ENCODE measurements around the gene TMA16. TPM values are rescaled to one million over a fixed set of nuclear protein-coding genes. Genes with fewer than 3 reads are reported as not detected.
"Not testable (repeated sequence)": the region's sequence is repeated elsewhere in the genome, so short reads cannot be mapped to it uniquely, and the experiment has no call there.

TMA16 gene
- total RNA-seq = 52.5 and 54.1 TPM in 2 replicates

- Mint-ChIP-seq H3K4me1 (peaks cover 43% of the 10 kb centered on the region), H3K9me3 (no peaks in the 10 kb centered on the region), H3K27ac (peak within 1 kb of the TSS; percentile 99), H3K27me3 (no peaks in the 10 kb centered on the region), H3K36me3 (ENCODE audit: low read depth) (peaks cover 26% of the 10 kb centered on the region), H3K4me3 (peak within 1 kb of the TSS; percentile 99)
- peak; percentile 66 for ATAC-seq (ENCODE audit: low read depth)
- DNase-seq = peak; percentile 75
- no peak for TF ChIP-seq CTCF (IDR thresholded peaks at IDR 0.05)
- ChIA-PET POLR2A (interaction anchor here (0.6 to 2.3 kb wide), 36 partner anchors 9 to 1833 kb away, joined by 3 to 51 read pairs (median 6); partner anchors contain the start of genes MSMO1, NAF1 and TRIM61), CTCF (interaction anchor here (0.7 to 2.5 kb wide), 6 partner anchors 10 to 67 kb away, joined by 3 to 24 read pairs (median 7); no protein-coding TSS in a partner anchor)
- intact Hi-C loops (cut with micrococcal nuclease) = loop anchor here (1.0 to 2.0 kb wide), 5 partner anchors 50 to 328 kb away; partner anchors contain the start of gene NAF1
Measured at GRCh38 chr4:163494360-163495241, at the start of gene TMA16. TSS of gene TMA16 (plus strand) at chr4:163494690. CDS start at chr4:163494802, 112 bp downstream.

GRCh38 chr4:163447023-163447422 lies 47.5 kb upstream of the TMA16 start:
- intact Hi-C loops (cut with micrococcal nuclease); H3K36me3 Mint-ChIP-seq (ENCODE audit: low read depth); ATAC-seq (ENCODE audit: low read depth); H3K4me1 Mint-ChIP-seq; H3K27me3 Mint-ChIP-seq; H3K9me3 Mint-ChIP-seq; POLR2A ChIA-PET; H3K27ac Mint-ChIP-seq; H3K4me3 Mint-ChIP-seq; DNase-seq: not testable (repeated sequence)
- CTCF ChIA-PET = interaction anchor here (0.6 kb wide), 1 partner anchor 60 kb away, joined by 3 read pairs; no protein-coding TSS in a partner anchor

DNA sequence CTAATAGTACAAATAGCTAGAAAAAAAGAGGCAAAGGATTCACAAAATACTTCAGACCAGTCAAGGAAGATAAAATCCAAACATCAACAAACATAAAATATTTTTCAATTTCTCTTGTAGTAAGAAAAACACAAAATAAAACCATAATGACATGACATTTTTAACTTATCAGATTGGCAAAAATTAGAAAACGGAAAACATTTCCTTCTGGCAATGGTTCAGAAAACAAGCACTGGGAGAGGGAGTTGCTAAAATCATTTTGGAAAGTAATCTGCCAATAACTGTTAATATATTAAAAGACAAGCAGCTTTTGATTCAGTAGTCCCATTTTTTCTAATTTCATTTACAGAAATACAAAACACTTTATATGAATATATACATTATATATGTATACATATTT lies 47.0 kb upstream of the TMA16 start:
- Mint-ChIP-seq H3K27ac (no peak overlapping the region), H3K4me1 (no peaks in the 10 kb centered on the region), H3K4me3 (no peak overlapping the region), H3K27me3 (peaks cover 2% of the 10 kb centered on the region), H3K36me3 (ENCODE audit: low read depth) (no peaks in the 10 kb centered on the region), H3K9me3 (no peaks in the 10 kb centered on the region)
- intact Hi-C loops (cut with micrococcal nuclease) = no loop called here
- ChIA-PET POLR2A (no interaction called here), CTCF (interaction anchor here (0.6 kb wide), 1 partner anchor 59 kb away, joined by 3 read pairs; no protein-coding TSS in a partner anchor)
- ATAC-seq (ENCODE audit: low read depth) = no peak
- TF ChIP-seq CTCF (IDR thresholded peaks at IDR 0.05) = no peak
- no peak for DNase-seq

DNA sequence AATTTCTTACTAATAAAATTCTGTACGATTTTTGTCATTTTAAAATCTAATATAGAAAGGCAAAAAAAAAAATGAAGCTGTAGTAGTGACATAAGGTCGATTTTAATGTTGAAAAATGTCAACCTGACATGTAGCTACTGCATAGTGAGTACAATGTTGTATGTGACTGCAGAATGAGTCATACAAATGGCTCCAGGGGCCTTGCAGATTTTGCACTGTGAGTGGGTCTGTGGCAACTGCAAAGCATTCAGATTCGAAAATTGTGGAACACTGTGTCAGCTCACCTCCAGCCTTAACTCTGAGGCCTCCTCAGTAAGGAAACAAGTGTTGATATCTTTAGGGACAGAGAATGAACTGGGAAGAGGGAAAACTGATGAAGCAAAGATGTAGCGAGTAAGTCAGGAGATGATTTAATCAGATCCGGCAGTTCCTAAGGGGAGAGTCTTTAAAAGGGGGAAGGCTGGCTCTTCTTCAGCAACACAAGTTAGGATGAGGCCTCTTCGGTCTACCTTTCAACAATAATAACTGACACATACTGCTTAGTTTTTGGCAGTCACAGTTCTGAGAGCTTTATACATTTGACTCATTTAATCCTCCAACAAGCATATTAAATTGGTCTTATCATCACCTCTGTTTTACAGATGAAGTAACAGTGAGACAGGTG lies 45.8 kb upstream of the TMA16 start:
- intact Hi-C loops (cut with micrococcal nuclease) = no loop called here
- H3K36me3 Mint-ChIP-seq (ENCODE audit: low read depth) = no peaks in the 10 kb centered on the region
- no peak overlapping the region for H3K4me3 Mint-ChIP-seq
- ATAC-seq (ENCODE audit: low read depth) (no peak), DNase-seq (no peak)
- no peaks in the 10 kb centered on the region for H3K9me3 Mint-ChIP-seq
- no peak overlapping the region for H3K27ac Mint-ChIP-seq
- POLR2A ChIA-PET = no interaction called here
- no peak for TF ChIP-seq CTCF (IDR thresholded peaks at IDR 0.05)
- CTCF ChIA-PET = no interaction called here
- no peaks in the 10 kb centered on the region for H3K4me1 Mint-ChIP-seq
- H3K27me3 Mint-ChIP-seq = peaks cover 2% of the 10 kb centered on the region

GRCh38 chr4:163462556-163462955 lies 31.9 kb upstream of the TMA16 start:
- no peak for DNase-seq
- no peak for ATAC-seq (ENCODE audit: low read depth)
- intact Hi-C loops (cut with micrococcal nuclease) = no loop called here
- POLR2A ChIA-PET = no interaction called here
- no peaks in the 10 kb centered on the region for H3K9me3 Mint-ChIP-seq
- H3K4me3 Mint-ChIP-seq = no peak overlapping the region
- no peak for TF ChIP-seq CTCF (IDR thresholded peaks at IDR 0.05)
- no peak overlapping the region for H3K27ac Mint-ChIP-seq
- H3K36me3 Mint-ChIP-seq (ENCODE audit: low read depth) = no peaks in the 10 kb centered on the region
- H3K27me3 Mint-ChIP-seq = peaks cover 14% of the 10 kb centered on the region
- CTCF ChIA-PET = no interaction called here
- H3K4me1 Mint-ChIP-seq = no peaks in the 10 kb centered on the region

Data from activated B cell treated with CpG ODN at 0.5 μM for 24 hours (primary cell).